Astrocyte of the cerebellum (primary cell): Measurements from ENCODE around the gene IFT43.

Experiments used
- DNase-seq: peaks from one replicate; pipeline ENCODE4 v3.0.0-alpha.2; 2011; ENCODE audit warnings: low read depth
- H3K4me3 ChIP-seq: 2 replicates; pipeline ENCODE4 v1.5.1; 2011; ENCODE audit warnings: mild to moderate bottlenecking, low read depth, low read length, moderate library complexity
- in situ Hi-C: cut with HindIII; loops from 2 replicates; pipeline ENCODE4 v1.10.0; 2017; ENCODE audit warnings: low sequenced_read_pairs
- TF ChIP-seq, protein P1 (sequence below): IDR thresholded peaks from 2 replicates; pipeline ENCODE4 v1.5.1; 2012; ENCODE audit warnings: low read length, low read depth, moderate library complexity, mild to moderate bottlenecking; ENCODE audit errors: missing control alignments

The IFT43 gene

DNA sequence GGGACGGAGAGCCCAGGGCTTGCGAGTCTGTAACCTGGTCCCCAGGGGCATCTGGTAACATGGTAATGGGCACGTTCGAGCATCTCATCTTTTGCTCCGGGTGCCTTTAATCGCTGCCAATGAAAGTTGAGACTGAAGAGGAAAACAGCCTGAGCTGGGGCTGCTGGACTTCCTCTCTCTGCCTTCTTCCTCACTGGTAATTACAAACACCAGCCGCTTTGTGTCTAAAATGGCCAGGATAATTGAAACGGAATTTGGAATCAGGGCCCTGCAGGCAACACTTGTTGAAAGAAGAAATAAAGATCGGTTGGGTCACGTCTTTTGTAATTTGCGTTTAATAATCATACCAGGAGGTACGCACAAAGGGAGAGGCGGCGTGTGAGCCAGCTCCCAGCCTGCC lies 114.7 kb downstream of the IFT43 start:
- no peak overlapping the region for H3K4me3 ChIP-seq
- TF ChIP-seq, protein P1, sequence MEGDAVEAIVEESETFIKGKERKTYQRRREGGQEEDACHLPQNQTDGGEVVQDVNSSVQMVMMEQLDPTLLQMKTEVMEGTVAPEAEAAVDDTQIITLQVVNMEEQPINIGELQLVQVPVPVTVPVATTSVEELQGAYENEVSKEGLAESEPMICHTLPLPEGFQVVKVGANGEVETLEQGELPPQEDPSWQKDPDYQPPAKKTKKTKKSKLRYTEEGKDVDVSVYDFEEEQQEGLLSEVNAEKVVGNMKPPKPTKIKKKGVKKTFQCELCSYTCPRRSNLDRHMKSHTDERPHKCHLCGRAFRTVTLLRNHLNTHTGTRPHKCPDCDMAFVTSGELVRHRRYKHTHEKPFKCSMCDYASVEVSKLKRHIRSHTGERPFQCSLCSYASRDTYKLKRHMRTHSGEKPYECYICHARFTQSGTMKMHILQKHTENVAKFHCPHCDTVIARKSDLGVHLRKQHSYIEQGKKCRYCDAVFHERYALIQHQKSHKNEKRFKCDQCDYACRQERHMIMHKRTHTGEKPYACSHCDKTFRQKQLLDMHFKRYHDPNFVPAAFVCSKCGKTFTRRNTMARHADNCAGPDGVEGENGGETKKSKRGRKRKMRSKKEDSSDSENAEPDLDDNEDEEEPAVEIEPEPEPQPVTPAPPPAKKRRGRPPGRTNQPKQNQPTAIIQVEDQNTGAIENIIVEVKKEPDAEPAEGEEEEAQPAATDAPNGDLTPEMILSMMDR = no peak
- in situ Hi-C loops = no loop called here
- no peak for DNase-seq

DNA sequence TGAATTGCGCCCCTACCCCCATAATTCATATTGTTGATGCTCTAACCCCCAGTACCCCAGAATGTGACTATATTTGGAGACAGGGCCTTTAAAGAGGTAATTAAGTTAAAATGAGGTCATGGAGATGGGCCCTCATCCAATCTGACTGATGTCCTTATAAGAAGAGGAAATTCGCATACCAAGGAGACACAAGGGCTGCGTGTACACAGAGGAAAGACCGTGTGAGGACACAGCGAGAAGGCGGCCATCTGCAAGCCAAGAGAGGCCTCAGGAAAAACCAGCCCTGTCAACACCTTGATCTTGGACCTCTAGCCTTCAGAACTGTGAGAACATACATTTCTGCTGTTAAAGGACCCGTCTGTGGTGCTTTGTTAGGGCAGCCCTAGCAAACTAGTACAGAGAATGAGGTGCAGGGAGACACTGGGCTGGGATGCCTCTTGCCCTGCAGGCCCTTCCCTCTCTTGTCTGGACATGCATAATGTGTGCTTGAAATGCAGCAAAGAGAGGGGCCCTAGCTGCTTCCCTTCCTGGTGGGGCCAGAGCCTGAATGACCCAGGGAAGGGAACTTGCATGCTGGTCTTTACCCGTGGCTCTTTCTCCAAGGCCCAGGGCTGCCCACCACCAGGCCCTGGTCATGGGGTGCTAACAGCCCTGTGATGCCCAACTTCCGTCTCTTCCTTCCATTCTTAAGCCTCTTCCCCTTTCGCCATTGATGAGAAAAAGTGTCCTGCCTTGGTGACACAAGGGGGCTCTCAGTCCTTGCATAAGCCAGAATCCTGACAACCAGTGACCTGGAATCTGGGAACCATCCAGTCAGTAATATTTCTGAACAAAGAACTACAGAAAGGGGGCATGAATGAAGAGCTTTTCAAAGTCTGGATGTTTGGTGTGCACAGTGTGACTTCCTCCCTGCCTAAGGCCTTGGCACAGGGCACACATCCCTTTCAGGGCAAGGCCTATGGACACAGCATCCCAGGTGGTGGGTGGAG lies 116.1 kb downstream of the IFT43 start:
- TF ChIP-seq, protein P1 = no peak
- H3K4me3 ChIP-seq = no peak overlapping the region
- in situ Hi-C loops = no loop called here
- DNase-seq = no peak

DNA sequence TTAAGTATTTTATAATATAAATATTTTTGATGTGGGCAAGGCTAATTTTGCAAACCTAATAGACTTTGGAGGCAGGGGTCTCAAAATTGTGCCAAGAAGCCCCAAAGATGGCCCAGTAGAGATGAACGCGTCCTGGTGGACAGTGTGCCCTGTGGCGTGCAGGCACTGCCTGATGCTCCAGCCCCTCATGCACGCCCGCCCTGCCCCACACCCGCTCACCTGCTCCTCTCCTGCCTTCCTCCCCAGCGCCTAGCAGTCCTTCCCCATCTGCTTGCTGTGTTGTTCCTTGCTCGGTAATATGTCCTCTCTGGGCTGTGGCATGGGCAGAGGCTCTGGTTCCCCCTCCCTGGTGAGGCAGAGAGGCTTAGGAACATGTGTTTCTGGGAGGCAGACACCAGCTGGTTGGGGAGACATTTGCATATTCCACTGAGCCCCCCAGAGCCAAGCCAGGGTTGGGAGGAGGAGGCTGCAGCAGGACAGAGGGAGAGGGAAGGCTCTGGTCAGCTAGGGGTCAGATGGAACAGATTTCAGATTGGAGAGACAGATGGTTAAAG lies 119.3 kb downstream of the IFT43 start:
- in situ Hi-C loops = no loop called here
- no peak for DNase-seq
- TF ChIP-seq, protein P1 = no peak
- no peak overlapping the region for H3K4me3 ChIP-seq

DNA sequence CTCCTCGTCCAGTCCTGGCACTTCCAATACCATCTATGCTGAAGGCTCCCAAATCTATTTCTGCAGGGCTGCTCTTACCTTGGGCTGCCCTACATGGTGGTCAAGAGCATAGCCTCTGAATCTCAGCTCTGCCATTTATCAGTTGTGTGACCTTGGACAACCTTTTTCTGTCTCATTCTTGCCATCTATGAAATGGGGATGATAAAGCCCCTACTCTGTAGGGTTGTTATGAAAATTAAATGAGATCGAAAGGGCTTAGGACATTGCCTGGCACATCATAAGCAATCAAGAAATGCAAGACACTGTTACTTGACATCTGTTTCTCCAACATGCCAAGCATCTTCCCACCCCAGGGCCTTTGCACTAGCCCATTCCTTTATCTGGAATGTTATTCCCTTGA lies 120.6 kb downstream of the IFT43 start:
- no peak for DNase-seq
- TF ChIP-seq, protein P1 = no peak
- in situ Hi-C loops = no loop called here
- H3K4me3 ChIP-seq = no peak overlapping the region

DNA sequence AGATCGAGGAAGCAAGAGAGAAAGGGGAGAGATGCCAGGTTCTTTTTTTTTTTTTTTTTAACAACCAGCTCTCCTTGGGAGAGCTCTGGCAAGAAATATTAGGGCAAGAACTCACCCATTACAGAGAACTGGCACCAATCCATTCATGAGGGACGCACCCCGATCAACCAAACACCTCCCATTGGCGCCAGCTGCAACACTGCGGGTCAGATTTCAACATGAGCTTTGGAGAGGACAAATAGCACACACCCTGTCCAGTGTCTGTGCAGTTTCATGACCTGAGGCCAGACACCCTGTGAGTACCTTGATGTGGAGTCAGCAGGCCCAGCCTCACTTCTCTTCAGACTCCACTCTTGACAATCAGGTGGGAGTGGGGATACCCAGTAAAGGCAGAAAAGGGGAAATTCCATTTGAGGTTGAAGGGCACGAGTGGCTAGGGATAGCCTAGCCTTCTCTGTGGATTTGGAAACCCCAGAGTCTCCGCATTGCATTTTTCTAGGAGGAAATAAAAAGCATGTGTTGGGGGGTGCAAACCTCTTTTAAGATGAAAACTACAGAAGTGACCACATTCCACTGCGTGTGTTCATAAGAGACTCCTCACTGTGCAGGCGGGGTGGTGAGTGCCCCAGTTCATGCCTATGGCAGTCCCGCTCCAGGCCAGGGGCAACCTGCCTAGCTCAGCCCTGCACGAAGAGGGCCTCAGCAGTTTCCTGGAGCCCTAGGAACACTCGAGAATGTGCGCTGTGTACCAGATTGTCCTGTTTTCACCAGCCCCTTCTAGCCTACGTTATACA lies 123.7 kb downstream of the IFT43 start:
- TF ChIP-seq, protein P1 = no peak
- in situ Hi-C loops = no loop called here
- DNase-seq = no peak
- H3K4me3 ChIP-seq = no peak overlapping the region

DNA sequence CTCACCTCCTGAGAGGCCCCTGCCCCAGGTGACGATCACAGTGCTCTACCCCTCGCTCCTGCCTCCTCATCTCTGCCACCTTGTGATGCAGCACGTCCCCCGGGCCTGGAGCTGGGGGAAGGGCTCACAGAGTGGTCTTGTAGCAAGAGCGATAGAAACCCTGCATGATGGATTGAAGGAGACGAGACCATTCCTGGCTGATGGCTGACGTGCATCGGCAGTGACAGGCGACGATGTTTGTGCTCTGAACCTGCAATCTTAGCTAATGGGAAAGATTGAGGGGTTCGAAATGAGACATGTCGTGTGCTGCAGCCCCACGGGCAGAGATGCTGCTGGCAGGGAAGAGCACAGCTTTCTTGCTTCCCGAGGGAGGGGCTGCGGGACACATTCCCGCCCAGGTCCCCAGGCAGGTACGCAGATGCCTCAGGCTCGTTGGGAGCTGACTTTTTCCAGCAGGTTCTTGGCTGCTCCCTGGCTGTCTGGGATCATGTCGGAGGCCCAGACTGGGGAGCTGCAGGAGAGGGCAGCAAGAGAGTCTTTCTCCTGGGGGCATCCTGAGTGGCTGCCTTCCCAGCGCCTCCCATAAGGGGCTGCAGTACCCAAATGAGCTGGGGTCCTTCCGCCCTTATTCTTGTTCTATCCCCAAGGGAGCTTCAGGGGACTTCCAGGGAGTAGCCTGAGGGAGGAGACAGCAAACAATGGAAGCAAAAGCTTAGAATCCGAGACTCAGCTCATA lies 127.5 kb downstream of the IFT43 start:
- DNase-seq = no peak
- in situ Hi-C loops = no loop called here
- TF ChIP-seq, protein P1 = no peak
- H3K4me3 ChIP-seq = no peak overlapping the region
